Sciatic nerve (tissue), 2 donors: ENCODE data around the gene ARHGAP30. TPM values are rescaled to one million over a fixed set of nuclear protein-coding genes. Genes with fewer than 3 reads are reported as not detected.

Experiments used
- ATAC-seq: fragments of 200-7000 bp; cut with Tn5 transposase; one replicate; pipeline ENCODE4 v1.9.1; 2020; ENCODE audit warnings: mild to moderate bottlenecking, moderate library complexity
- DNase-seq: peaks from one replicate; pipeline ENCODE4 v3.0.0-alpha.2; 2020; ENCODE audit warnings: low spot score
- intact Hi-C: fragments of 100-400 bp; cut with DNase I; formaldehyde crosslinking; loops from one replicate; pipeline ENCODE4 v1.14.2; 2022
- total RNA-seq: library from RNA; stranded (reverse); fragmentation: NEBNext Ultra II Directional; extraction: Animal tissue kit (Norgen Biotek cat#: 25700); gene quantifications from one replicate; pipeline ENCODE4 v1.2.1, GENCODE V29; 2021
- donor health status: DM: no; HTN: no; CAD: no.
- donor health status: DM: no; HTN: no; CAD: no.

The ARHGAP30 gene
- total RNA-seq, 1 donor from 2014 or later: 13.7 TPM

DNA sequence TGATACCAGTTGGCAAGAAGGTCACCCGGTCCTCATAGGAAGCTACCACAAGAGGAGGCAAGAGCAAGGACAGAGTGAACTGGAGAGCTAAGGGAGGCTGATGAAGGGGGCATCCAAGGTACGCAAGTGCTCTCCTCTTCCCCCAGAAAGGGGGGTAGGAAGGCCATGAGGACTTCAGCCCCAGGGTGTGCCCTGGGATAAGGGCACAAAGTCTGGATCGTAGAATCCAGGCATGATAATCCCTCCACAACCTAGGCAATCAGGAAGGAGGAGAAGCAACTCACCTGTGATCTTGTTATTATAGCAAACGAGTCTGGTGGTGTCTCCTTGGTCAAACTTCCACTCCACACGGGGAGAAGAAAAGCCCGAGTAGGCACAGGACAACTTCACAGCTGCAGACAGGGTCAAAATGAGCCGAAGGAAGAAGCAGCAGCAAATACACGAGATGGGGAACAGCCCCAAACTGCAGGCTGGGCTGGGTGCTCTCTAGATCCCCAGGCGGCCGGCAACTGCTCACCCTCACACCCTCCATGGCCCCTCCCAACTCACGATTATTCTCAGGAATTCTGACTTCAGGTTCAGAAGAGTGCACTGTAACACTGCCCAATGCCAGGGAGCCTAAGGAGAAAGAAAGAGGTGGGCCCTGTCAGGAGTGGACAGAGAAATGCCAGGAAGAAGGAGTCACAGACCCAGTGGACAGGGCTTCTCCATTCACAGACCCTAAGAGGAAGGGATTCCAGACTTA lies 68.8 kb downstream of the ARHGAP30 start:
- intact Hi-C loops: no loop called here
- no peak for DNase-seq
- no peak for ATAC-seq

DNA sequence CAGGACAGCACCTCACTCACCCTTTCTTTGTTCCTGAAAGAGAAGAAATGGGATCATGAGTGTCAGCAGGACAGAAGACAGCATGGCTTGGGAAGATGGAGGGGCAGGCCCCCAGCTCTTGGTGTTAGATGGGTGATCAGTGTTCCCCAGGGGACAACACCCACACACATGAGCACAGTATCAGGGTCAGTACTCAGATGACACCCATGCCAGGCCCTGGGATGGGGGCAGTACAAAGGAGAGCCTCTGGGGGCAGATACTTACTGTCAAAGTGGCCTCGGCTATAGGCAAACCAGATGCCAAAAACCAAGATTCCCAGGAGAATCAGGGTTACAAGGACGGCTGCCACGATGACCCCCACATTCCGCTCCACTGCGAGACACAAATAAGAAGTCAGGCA lies 70.3 kb downstream of the ARHGAP30 start:
- intact Hi-C loops: loop anchor here (10.0 kb wide), 1 partner anchor 95 kb away; the partner anchor contains the start of gene KLHDC9
- DNase-seq (no peak), ATAC-seq (no peak)

DNA sequence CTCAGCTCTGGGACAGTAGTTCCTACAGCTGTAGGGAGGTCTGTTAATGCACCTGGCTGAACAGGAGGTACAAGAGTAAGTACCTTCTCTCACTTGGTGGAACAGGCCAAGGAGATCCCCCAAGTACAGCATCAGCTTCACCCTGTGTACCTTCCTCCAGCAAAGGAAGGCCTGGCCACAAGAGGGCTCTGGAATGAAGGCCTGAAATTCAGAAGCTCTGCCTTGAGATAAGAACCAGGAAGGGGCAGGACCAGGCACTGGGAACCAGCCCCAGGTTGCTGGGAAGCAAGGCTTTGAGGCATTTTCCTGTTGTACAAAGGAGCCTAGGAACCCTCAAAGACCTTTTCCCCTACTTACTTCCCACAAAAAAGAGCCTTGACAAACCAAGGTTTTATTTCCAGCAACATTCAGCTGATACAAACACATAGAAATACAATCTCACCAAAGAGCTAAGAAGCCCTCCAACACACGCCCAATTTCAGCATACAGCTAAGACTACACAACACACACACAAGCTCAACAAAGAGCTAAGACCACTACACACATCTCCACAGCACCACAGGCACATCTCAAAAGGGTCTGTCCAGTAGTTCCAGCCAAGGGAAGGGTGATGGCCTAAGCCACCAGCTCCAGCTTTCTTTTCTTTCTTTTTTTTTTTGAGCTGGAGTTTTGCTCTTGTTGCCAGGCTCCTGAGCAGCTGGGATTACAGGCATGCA lies 72.2 kb downstream of the ARHGAP30 start:
- ATAC-seq: peak; percentile 74
- intact Hi-C loops: loop anchor here (1.0 to 10.0 kb wide), 2 partner anchors 22 to 97 kb away; partner anchors contain the start of gene KLHDC9
- DNase-seq: peak; percentile 67

Other genes starting within 250 kb of the ARHGAP30 start
- gene CD244, start 207.0 kb downstream of the ARHGAP30 start, total RNA-seq: 0.98 TPM
- 1.5 TPM for gene ITLN1, start 184.7 kb downstream of the ARHGAP30 start, total RNA-seq
- gene ITLN2, start 115.1 kb downstream of the ARHGAP30 start, total RNA-seq: not detected
- gene F11R, start 48.7 kb downstream of the ARHGAP30 start, total RNA-seq: 20.3 TPM
- 13.1 TPM for gene TSTD1, start 30.9 kb downstream of the ARHGAP30 start, total RNA-seq
- 58.0 TPM for gene USF1, start 23.9 kb downstream of the ARHGAP30 start, total RNA-seq
- gene NECTIN4, start 19.7 kb upstream of the ARHGAP30 start, total RNA-seq: 0.09 TPM
- 6.6 TPM for gene KLHDC9, start 28.5 kb upstream of the ARHGAP30 start, total RNA-seq
- 57.0 TPM for gene PFDN2, start 48.1 kb upstream of the ARHGAP30 start, total RNA-seq
- 38.0 TPM for gene NIT1, start 48.2 kb upstream of the ARHGAP30 start, total RNA-seq
- gene DEDD, start 62.8 kb upstream of the ARHGAP30 start, total RNA-seq: 34.3 TPM
- gene UFC1, start 84.1 kb upstream of the ARHGAP30 start, total RNA-seq: 70.4 TPM
- 23.5 TPM for gene USP21, start 89.6 kb upstream of the ARHGAP30 start, total RNA-seq
- gene PPOX, start 96.5 kb upstream of the ARHGAP30 start, total RNA-seq: 25.0 TPM
- gene B4GALT3, start 107.6 kb upstream of the ARHGAP30 start, total RNA-seq: 21.0 TPM
- gene ADAMTS4, start 129.2 kb upstream of the ARHGAP30 start, total RNA-seq: 75.9 TPM
- gene NDUFS2, start 132.5 kb upstream of the ARHGAP30 start, total RNA-seq: 76.5 TPM
- 43.9 TPM for gene FCER1G, start 145.4 kb upstream of the ARHGAP30 start, total RNA-seq
- gene APOA2, start 153.7 kb upstream of the ARHGAP30 start, total RNA-seq: not detected
- 11.0 TPM for gene TOMM40L, start 156.2 kb upstream of the ARHGAP30 start, total RNA-seq
- gene NR1I3, start 168.3 kb upstream of the ARHGAP30 start, total RNA-seq: not detected
- gene PCP4L1, start 188.9 kb upstream of the ARHGAP30 start, total RNA-seq: 0.89 TPM
- gene MPZ, start 240.1 kb upstream of the ARHGAP30 start, total RNA-seq: 4,832 TPM
- gene SDHC, start 244.5 kb upstream of the ARHGAP30 start, total RNA-seq: 124 TPM